ENCODE measurements around the gene C2orf69.
A peak's percentile ranks its signal among the peaks of the same experiment; 100 is the strongest.

C2orf69 gene

GRCh38 chr2:199914372-199914958, 3.4 kb downstream of the C2orf69 start:
- no peak overlapping the region for H3K4me3 ChIP-seq (ENCODE audit: low read depth, low read length)

- H3K4me3 ChIP-seq (ENCODE audit: low read depth, low read length) = no peak overlapping the region
Observed at GRCh38 chr2:199916980-199917379, 5.9 kb downstream of the C2orf69 start.

DNA sequence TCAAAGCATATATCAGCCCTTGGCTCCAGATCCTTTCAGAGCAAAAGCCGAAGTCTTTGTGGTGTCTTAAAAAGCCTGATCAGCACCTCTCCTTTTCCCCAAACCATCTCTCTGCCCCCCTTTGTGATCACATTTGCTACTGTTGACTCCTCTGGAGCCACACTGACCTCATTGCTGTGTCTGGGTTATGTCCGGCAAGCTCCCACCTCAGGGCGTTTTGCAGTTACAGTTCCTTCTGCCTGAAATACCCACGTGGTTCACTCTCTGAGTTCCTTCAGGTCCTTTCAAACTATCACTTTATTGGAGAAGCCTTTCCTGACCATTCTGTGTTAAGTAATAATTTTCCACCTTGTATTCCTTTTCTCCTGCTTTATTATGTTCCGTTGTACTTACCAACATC, 11.8 kb downstream of the C2orf69 start:
- no peak overlapping the region for H3K4me3 ChIP-seq (ENCODE audit: low read depth, low read length)

GRCh38 chr2:199923924-199924323, 12.8 kb downstream of the C2orf69 start:
- no peak overlapping the region for H3K4me3 ChIP-seq (ENCODE audit: low read depth, low read length)

DNA sequence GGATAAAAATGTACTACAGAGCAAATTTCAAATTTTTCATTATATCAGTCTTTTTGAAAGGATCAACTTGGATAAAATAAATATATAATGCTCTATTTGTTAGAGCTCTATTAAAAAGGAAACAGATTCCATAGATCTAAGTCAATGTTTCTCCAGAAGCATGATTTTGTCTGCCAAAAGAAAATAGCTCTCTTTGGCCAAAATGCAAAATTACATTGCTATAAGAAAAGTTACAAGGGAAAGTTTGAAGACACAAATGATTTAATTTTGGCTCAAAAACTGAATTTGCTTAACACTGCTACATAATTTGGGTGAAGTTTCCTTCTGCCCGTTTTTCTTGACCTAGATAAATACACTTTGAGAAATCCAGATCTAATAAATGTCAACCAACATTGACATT, 15.7 kb downstream of the C2orf69 start:
- no peak overlapping the region for H3K4me3 ChIP-seq (ENCODE audit: low read depth, low read length)

GRCh38 chr2:199928226-199928625, 17.1 kb downstream of the C2orf69 start:
- H3K4me3 ChIP-seq (ENCODE audit: low read depth, low read length) = no peak overlapping the region

- no peak overlapping the region for H3K4me3 ChIP-seq (ENCODE audit: low read depth, low read length)
Observed at GRCh38 chr2:199928626-199929025, 17.5 kb downstream of the C2orf69 start.

DNA sequence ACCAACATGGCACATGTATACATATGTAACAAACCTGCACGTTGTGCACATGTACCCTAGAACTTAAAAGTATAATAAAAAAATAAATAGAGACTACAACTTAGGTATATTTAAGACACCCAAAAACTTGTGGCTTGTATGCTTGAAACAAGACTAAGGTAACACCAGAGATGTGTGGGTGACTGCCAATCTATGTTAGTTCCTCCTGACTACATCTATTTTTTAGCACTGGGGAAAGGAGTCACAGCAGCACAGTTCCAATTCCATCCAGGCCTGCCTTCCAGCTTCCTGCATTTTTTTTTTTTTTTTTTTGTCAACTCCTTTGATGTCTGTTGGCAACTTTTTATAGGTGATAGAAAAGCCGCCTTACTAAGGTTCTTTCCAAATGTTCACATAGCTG, 18.2 kb downstream of the C2orf69 start:
- no peak overlapping the region for H3K4me3 ChIP-seq (ENCODE audit: low read depth, low read length)

DNA sequence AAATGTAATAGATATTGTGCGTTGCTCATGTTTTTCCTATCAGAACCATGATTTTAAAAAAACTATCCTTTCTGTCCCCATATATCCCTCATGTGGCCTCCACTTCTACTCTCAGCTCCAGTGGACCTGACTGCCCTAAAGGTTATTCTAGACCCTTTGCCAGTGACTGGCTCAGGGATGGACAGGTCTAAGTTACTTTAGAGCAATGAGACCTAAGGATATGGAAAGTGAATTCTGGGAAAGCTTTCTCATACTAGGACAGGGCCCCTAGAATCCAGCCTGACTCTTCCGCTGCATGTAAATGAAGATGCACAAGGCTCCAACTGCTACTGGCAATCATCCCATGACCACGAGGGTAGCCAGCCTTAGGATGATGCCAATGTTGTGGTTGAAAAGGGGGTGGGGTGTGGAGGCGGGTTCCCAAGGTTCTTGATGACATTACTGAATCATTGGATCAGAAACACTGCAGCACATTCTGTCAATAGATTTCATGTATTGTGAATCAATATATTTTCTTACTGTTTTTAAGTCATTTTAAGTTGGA, 21.3 kb downstream of the C2orf69 start:
- no peak overlapping the region for H3K4me3 ChIP-seq (ENCODE audit: low read depth, low read length)

DNA sequence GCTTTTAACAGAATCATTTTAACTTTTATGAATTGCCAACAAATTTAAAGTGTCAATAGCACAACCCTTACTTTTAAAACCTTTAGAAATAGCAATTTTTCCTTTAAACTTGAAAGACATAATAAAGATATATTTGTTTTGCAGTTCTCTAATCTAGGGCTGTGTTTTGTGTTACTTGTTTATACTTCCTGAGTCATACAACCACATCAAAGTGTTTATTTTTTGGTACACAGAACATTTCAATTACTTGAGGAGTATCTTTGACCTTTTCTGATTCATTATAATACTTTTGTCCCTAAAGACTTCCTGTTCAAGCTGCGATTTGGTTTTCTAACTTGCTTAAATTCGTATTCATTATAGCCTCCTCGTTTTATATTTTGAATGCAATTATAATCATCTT, 22.4 kb downstream of the C2orf69 start:
- H3K4me3 ChIP-seq (ENCODE audit: low read depth, low read length) = no peak overlapping the region

GRCh38 chr2:199936554-199936953, 25.5 kb downstream of the C2orf69 start:
- H3K4me3 ChIP-seq (ENCODE audit: low read depth, low read length) = no peak overlapping the region

- no peak overlapping the region for H3K4me3 ChIP-seq (ENCODE audit: low read depth, low read length)
Observed at GRCh38 chr2:199940373-199940772, 29.3 kb downstream of the C2orf69 start.

- H3K4me3 ChIP-seq (ENCODE audit: low read depth, low read length) = no peak overlapping the region
Observed at GRCh38 chr2:199943373-199943772, 32.3 kb downstream of the C2orf69 start.

GRCh38 chr2:199946196-199946595, 35.1 kb downstream of the C2orf69 start:
- no peak overlapping the region for H3K4me3 ChIP-seq (ENCODE audit: low read depth, low read length)

- no peak overlapping the region for H3K4me3 ChIP-seq (ENCODE audit: low read depth, low read length)
Observed at GRCh38 chr2:199946836-199947235, 35.7 kb downstream of the C2orf69 start.

- no peak overlapping the region for H3K4me3 ChIP-seq (ENCODE audit: low read depth, low read length)
Observed at GRCh38 chr2:199950396-199950795, 39.3 kb downstream of the C2orf69 start.

- no peak overlapping the region for H3K4me3 ChIP-seq (ENCODE audit: low read depth, low read length)
Observed at GRCh38 chr2:199951023-199951422, 39.9 kb downstream of the C2orf69 start.

DNA sequence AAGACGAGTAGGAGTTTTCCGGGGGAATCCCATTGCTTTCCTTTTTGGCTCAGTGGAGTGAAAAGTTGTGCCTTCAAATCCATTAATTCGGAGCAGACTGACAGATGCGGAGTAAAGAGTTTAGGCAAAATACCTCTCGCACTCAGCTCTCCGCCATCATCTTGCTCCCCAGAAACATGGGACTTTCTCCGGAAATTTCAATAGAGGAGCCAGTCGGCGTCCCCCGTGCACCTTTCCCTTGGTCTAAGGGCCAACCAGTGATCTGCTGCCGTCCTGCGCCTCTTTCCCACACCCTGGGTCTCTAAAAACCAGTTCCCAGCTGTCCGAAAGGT, 43.9 kb downstream of the C2orf69 start:
- peak overlapping the region; percentile 98 for H3K4me3 ChIP-seq (ENCODE audit: low read depth, low read length)

- peak within 1 kb of the TSS; percentile 98 for H3K4me3 ChIP-seq (ENCODE audit: low read depth, low read length)
Observed at GRCh38 chr2:199955339-199956061, 44.4 kb downstream of the C2orf69 start, which contains the start of the genes MAIP1 and TYW5. MAIP1 (plus strand) TSS chr2:199955582; CDS start chr2:199955799, 217 bp downstream. TYW5 (minus strand) TSS chr2:199955491; CDS start chr2:199955470, 21 bp downstream.

GRCh38 chr2:199956062-199956380, 44.9 kb downstream of the C2orf69 start:
- peak overlapping the region; percentile 98 for H3K4me3 ChIP-seq (ENCODE audit: low read depth, low read length)

DNA sequence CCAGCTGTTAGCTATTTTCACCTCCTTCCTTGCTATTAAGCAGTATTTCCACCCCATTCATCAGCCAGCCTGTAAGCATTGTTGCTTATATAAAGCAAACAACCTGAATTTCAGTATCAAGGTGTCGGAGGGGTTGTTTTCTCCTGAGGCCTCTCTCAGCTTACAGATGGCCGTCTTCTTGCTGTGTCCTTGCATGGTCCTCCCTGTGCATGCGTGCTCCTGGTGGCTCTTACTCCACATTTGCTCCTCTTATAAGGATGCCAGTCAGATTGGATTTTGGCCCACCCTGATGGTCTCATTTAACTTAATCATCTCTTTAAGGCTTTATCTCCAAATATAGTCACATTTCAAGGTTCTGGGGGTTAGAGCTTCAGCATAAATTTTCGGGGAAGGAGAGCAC, 46.9 kb downstream of the C2orf69 start:
- H3K4me3 ChIP-seq (ENCODE audit: low read depth, low read length) = no peak overlapping the region

DNA sequence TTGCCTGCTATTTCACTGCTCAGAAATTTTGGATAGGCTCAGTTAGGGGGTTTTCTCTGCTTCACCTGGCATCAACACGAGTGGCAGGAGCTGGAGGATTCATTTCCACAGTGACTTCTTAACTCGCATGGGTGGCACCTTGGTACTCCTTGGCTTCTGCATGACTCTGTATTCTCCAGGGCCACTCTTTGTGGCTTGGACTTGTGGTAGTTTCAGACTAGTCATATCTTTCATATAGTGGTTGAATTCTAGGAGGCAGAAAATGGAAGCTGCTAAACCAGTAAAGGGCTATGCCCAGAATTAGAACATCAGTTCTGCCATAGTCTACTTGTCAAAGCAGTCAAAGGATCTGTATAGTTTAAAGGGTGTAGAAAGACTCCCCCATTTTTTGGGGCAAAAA, 51.1 kb downstream of the C2orf69 start:
- H3K4me3 ChIP-seq (ENCODE audit: low read depth, low read length) = no peak overlapping the region

DNA sequence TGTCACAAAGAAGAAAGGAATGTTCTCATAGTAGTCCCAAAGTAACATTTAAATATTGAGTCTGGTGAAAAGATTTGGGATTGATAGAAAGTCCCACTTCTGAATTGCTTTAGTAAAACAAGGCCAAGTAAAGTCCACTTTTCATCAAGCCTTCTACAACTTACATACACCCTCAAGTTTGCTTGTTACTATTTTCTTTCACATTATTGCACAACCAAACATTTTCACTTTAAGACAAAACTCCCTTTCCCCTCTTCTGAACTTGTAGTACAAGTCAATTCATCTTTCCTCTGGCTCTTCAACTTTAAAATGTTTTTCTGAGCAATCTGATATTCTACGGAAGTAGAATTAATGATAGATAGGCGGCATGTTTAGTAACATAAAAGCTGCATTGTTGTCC, 55.3 kb downstream of the C2orf69 start:
- no peak overlapping the region for H3K4me3 ChIP-seq (ENCODE audit: low read depth, low read length)
